GM12891 (cell line): ENCODE measurements around the gene CIB4.

Experiments
- DNase-seq: peaks from one replicate; pipeline ENCODE4 v3.0.0; 2011; ENCODE audit warnings: low spot score; ENCODE audit not compliant: insufficient read length
- FAIRE-seq: peaks from 2 replicates; lab custom pipeline; 2011; peaks lifted over from hg19 to GRCh38; lab: Jason Lieb, UNC
- PAX5 ChIP-seq: IDR thresholded peaks from 2 replicates; pipeline ENCODE4 v1.6.1; 2011; ENCODE audit warnings: low read length, moderate library complexity, mild to moderate bottlenecking; ENCODE audit not compliant: insufficient read depth, severe bottlenecking
- POLR2A ChIP-seq: IDR thresholded peaks from 2 replicates; pipeline ENCODE4 v1.6.1; 2011; ENCODE audit warnings: low read depth, low read length, control low read depth
- POLR2AphosphoS5 ChIP-seq: IDR thresholded peaks from 2 replicates; pipeline ENCODE4 v1.6.1; 2011; ENCODE audit warnings: low read depth, low read length, control low read depth
- POU2F2 ChIP-seq: IDR thresholded peaks from 2 replicates; pipeline ENCODE4 v1.6.1; 2011; ENCODE audit warnings: low read depth, mild to moderate bottlenecking, control low read depth, low read length, moderate library complexity
- SPI1 ChIP-seq: IDR thresholded peaks from 2 replicates; pipeline ENCODE4 v1.6.1; 2011; ENCODE audit warnings: low read depth, low read length, control low read depth
- TAF1 ChIP-seq: IDR thresholded peaks from 2 replicates; pipeline ENCODE4 v1.6.1; 2011; ENCODE audit warnings: low read depth, low read length, control low read depth

The CIB4 gene

DNA sequence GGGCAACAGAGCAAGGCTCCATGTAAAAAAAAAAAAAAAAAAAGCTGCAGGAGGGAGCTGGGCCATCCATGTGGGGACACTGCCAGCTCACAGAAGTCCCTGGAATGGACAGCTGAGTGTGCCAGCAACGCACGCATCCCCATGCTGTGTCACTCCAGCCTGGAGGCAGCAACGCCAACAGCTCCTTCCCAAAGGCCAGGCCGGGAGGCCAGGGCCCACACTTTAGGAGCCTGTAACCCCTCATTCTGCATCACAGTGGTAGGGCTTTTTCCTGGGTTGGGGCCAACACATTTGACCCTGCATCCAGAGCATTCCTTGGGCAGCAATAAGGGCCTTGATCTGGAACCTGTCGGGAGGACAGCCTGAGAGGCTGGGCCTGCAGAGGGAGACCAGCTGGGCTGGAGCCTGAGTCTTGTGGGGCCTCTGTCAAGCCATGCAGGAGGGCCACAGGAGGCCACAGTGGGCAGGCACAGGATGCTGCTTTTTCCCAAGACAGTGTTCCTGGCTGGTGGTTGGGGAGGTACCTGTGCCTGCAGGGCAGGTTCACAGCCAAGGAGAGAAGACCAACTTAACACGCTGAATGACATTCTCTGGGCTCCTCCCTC lies 34.6 kb upstream of the CIB4 start:
- TF ChIP-seq SPI1: no peak
- no peak for TF ChIP-seq POLR2AphosphoS5
- no peak for TF ChIP-seq POLR2A
- TF ChIP-seq TAF1: no peak
- TF ChIP-seq POU2F2: no peak
- no peak for TF ChIP-seq PAX5
- FAIRE-seq (no peak), DNase-seq (no peak)

DNA sequence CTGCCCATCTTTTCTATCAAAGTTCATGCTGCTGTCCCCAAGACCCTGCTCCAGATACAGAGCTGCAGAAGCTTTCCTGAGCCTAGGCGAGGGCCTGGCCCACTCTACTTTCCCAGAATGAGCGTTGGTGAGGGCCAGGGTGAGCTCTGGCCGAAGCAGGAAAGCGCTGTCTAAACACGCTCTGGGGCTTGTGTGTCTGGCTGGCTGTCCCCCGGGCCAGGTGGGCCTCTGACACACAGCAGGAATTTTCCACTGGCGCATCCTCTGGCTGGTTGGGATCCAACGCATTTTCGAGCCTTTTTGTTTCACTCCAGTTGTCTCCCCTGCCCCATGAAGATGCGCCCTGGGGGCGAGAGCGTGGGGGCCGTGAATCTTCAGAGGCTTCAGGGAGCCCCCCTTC lies 33.6 kb upstream of the CIB4 start:
- FAIRE-seq (no peak), DNase-seq (no peak)
- TF ChIP-seq TAF1: no peak
- no peak for TF ChIP-seq SPI1
- no peak for TF ChIP-seq POU2F2
- TF ChIP-seq PAX5: no peak
- no peak for TF ChIP-seq POLR2AphosphoS5
- TF ChIP-seq POLR2A: no peak

DNA sequence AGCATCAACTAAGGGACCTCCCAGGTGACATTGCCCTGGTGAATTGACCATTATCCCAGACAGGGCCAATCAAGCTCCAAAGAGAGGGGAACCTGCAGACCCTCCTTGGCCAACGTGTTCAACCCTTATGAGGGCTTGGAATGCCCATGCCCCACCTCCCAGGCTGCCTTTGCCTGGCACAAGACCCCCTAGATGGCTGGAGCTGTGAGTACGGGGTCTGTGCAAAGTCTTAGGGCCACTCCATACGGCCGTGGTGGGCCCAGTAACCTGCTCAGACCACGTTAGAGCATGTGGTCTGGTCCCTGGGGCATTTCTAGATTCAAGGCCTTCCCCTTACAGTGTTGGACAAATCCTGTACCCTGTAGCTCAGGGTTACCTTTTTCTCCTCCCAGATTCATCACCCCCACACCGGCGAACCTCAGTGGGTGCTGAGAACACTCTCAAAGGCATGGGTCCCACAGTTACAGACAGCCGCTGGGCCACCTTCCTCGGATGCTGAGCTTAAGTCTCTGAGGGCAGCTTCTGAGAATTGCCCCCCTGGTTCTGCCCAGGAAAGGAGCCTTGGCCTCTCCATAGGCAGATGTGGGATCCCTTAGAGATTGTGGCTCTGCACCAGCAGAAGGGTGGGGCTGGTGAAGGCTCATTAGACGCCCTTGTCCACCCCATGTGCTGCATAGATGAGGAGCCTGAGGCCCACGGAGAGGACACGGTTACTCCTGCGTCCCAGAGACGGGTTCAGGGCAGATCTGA lies 33.0 kb upstream of the CIB4 start:
- TF ChIP-seq POU2F2 (no peak), TAF1 (no peak), POLR2A (no peak), SPI1 (no peak), PAX5 (no peak), POLR2AphosphoS5 (no peak)
- FAIRE-seq (no peak), DNase-seq (no peak)

DNA sequence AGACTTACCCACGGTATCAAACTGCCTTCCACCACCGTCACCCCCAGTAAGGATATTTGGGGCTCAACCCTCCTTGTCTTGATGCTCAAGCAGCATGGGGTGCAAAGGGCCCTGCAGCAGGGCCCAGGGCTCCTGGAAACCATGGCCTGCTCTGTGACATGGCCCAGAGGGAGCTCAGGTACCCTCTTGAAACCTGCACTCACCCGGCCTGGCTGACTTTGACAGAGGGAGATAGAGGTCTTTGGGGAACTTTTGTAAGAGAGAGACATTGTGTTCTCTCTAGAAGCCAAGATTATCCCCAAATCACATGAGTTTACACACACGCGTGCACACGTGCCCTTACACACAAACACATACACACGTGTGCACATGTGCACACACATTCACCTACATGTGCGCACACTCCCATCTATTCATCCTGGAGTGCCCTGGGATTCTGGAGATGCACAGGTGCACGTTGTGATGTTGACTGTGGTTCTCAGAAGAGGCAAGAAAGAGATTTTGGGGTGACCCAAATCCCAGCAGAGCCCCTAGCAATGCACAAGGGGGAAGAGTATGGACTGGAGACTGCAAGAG lies 31.7 kb upstream of the CIB4 start:
- TF ChIP-seq POLR2A (no peak), POLR2AphosphoS5 (no peak), SPI1 (no peak), TAF1 (no peak), POU2F2 (no peak), PAX5 (no peak)
- DNase-seq: no peak
- FAIRE-seq: no peak

- TF ChIP-seq POLR2A (no peak), POLR2AphosphoS5 (no peak), TAF1 (no peak), SPI1 (no peak)
- FAIRE-seq: no peak
- no peak for DNase-seq
These were observed 31.1 kb upstream of the CIB4 start for GRCh38 chr2:26672112-26672817.

DNA sequence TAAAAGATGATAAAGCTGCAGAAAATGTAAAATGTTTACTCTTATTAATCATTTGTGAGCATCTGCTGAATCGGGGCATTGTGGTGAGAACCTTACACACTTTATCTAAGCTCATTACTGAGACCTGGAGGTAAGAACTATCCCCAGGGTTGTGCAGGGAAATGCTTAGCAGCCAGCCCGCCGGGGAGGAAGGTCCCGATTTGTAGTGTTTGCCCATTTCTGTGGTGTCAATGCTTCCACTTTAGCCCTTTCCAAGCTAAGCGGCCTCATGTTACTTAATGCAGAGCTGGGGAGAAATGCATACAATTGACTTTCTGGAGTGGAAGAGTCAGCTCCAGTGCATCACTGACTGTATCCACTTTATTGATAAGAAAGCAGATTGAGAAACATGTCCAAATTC lies 30.5 kb upstream of the CIB4 start:
- no peak for TF ChIP-seq POU2F2
- no peak for TF ChIP-seq POLR2AphosphoS5
- TF ChIP-seq SPI1: no peak
- no peak for TF ChIP-seq PAX5
- no peak for TF ChIP-seq POLR2A
- no peak for TF ChIP-seq TAF1
- no peak for FAIRE-seq
- DNase-seq: no peak

DNA sequence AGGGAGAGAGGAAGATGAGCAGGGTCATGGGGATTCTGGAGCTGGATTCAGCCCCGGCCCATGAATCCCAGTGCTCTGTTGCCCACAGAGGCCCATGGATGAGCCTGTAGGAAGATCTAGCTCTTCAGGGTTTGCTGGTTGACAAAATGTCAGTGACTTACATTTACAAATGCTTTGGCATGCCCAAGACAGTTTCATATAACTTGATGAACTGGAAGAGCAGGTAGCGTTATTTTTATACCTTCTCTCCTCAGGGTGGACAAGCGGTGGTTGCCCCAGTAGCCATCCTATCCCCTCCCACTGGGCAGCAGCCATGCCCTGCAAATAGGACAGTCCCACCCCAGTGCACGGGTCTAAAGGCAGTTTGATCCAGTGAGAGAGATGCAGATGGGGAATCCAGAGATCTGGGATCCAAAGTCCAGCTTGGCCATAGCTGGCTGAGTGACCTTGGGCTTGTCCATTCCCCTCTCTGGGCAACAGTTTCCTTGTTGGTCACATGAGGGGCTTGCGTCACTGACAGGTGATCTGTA lies 29.8 kb upstream of the CIB4 start:
- FAIRE-seq (no peak), DNase-seq (no peak)
- no peak for TF ChIP-seq SPI1
- TF ChIP-seq POLR2A: no peak
- TF ChIP-seq TAF1: no peak
- TF ChIP-seq POLR2AphosphoS5: no peak
- TF ChIP-seq PAX5: no peak
- TF ChIP-seq POU2F2: no peak

- TF ChIP-seq POLR2A (no peak), PAX5 (no peak), TAF1 (no peak), POLR2AphosphoS5 (no peak), POU2F2 (no peak), SPI1 (no peak)
- no peak for DNase-seq
- FAIRE-seq: no peak
These were observed 29.0 kb upstream of the CIB4 start for GRCh38 chr2:26670171-26670570.
